NB4 (cell line): ENCODE data around the gene PRKAR1B.

ENCODE experiments used
- DNase-seq: peaks from one replicate; pipeline ENCODE4 v3.0.0; 2010; ENCODE audit warnings: low read depth
- H3K4me3 ChIP-seq: one replicate; pipeline ENCODE4 v1.5.1; 2011; ENCODE audit warnings: mild to moderate bottlenecking, low read depth, low read length, moderate library complexity
- CTCF ChIP-seq: IDR thresholded peaks from one replicate; pipeline ENCODE4 v1.5.1; 2012; ENCODE audit warnings: low read depth, low read length
- MYC ChIP-seq: IDR thresholded peaks from 2 replicates; pipeline ENCODE4 v1.6.1; 2011; ENCODE audit warnings: low read depth, low read length
- POLR2A ChIP-seq: IDR thresholded peaks from 2 replicates; pipeline ENCODE4 v1.6.1; 2011; ENCODE audit warnings: mild to moderate bottlenecking; ENCODE audit not compliant: insufficient read length; ENCODE audit errors: extremely low read depth
- TF ChIP-seq, protein P1 (sequence below): IDR thresholded peaks from 2 replicates; pipeline ENCODE4 v1.6.1; 2011; ENCODE audit warnings: low read depth, low read length

PRKAR1B gene

DNA sequence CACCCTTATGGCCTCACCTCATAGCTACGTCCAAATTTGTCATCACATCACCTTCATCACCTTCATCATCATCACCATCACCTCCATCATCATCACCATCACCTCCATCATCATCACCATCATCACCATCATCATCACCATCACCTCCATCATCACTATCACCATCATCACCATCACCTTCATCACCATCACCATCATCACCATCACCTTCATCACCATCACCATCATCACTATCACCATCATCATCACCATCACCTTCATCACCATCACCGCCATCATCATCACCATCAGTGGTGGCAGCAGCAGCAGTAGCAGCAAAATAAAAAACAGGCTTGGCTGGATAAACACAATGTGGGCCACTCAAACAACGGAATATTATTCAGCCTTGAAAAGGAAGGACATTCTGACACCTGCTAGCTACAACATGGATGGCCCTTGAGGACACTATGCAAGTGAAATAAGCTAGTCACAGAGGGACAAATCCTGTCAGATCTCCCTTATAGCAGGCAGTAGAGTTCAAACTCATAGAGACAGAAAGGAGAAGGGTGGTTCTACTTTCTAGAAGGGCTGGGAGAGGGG lies 159.7 kb downstream of the PRKAR1B start:
- DNase-seq = no peak
- H3K4me3 ChIP-seq = no peak overlapping the region

GRCh38 chr7:566100-566499 lies 161.0 kb downstream of the PRKAR1B start:
- DNase-seq = no peak
- no peak overlapping the region for H3K4me3 ChIP-seq
- TF ChIP-seq POLR2A (no peak), CTCF (no peak), MYC (no peak)
- TF ChIP-seq, protein P1, sequence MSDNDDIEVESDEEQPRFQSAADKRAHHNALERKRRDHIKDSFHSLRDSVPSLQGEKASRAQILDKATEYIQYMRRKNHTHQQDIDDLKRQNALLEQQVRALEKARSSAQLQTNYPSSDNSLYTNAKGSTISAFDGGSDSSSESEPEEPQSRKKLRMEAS = no peak

More for the DNA sequence above, 159.7 kb downstream of the PRKAR1B start:
- TF ChIP-seq CTCF = no peak
- no peak for TF ChIP-seq MYC
- TF ChIP-seq POLR2A = no peak
- TF ChIP-seq, protein P1 = no peak

DNA sequence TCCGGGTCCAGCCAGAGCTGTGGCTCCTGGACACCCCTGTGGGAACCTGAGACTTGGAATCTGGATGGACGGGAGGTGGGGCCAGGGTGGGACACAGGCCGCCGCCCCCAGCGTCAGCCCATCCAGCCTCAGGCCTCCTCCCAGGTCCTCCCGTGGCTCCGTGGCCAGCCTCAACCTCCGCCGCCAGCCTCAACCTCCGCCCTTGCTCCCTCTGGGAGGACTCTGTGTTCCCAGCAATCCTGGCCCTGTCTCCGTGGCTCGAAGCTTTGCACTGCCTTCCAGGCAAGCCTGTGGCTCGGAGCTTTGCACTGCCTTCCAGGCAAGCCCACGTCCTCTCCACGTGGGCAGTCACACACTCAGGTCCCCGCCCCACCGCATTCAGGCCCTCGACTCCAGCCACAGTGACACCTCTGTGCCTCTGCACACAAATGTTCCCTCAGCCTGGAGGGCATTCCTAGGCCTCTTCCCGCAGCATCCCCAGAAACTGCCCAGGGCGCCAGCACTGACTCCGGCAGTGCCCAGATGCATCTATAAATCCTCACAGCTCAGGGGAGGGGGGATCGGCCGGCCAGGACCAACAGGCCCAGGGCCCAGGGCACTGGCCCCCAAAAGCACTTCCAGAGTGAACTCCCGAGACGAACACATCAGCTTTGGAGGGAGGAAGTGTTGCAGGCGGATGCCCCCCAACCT lies 162.8 kb downstream of the PRKAR1B start:
- no peak for TF ChIP-seq MYC
- TF ChIP-seq, protein P1 = no peak
- no peak for TF ChIP-seq CTCF
- no peak for TF ChIP-seq POLR2A
- no peak for DNase-seq

DNA sequence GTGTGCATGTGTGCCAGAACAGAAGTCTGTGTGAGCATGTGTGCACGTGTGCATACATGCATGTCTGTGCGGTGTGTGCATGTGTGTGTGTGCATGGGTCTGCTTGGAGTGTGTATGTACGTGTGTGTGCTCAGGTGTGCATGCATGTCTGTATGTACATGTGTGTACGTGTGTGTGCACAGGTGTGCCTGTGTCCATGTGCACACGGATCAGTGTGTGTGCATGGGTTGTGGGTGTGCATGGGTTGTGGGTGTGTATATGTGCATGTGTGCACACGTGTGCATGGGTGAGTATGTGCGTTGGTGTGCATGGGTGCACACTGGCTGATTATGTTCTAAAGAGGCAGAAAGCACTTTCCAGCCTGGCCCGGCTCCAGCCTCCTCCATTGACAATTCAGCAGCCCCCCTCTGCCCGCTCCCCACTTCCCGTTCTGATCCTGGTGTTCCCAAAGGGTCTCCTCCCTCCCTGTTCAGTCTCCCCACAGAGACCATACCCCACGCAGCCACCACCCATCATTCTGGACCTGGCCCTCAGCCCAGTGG lies 163.4 kb downstream of the PRKAR1B start:
- H3K4me3 ChIP-seq = no peak overlapping the region
- DNase-seq = no peak
- TF ChIP-seq, protein P1 = no peak
- TF ChIP-seq MYC = no peak
- no peak for TF ChIP-seq CTCF
- TF ChIP-seq POLR2A = no peak

More for the DNA sequence above, 162.8 kb downstream of the PRKAR1B start:
- no peak overlapping the region for H3K4me3 ChIP-seq

DNA sequence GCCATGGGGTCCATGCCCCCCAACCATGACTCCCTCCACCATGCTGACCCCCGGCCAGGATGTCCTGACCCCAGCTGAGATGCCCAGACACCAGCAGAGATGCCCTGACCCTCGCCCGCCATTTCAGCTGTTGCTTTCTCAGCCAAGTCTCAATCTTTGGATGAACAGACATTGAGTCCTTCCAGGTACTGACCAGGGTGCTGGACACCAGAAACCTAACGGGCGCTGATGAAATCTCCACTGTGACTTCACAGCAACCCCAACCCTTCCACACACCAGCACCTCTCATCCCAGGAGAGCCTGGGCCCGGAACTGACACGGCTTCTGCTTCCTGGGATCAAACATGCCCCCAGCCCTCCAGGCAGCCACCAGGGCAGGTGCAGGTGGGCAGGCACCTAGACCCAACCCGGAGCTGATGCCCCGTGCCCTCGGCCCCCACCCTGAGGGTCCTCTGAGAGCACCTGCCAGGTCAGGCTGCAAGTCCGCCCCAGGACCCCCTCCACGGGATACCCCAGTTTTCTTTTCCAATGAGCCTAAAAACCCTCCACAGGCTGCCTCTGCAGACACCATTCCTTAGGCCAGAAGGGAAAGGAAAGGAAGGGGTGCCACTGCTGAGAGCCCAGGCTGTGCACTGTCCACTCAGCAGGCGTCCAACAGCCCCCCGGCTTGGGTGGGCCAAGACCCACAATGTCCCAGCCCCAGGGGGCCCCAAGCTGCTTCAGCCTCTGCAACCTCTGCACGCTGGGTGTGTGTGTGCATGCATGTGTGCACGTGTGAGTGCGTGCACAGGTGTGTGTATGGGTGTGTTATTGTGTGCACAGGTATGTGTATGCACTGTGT lies 164.1 kb downstream of the PRKAR1B start:
- TF ChIP-seq, protein P1 = no peak
- TF ChIP-seq CTCF (no peak), MYC (no peak), POLR2A (no peak)
- H3K4me3 ChIP-seq = no peak overlapping the region
- no peak for DNase-seq
